GM18526 (cell line): Measurements from ENCODE around the gene ABHD2.

Experiments used
- POLR2A ChIP-seq: IDR thresholded peaks from 3 replicates; pipeline ENCODE4 v1.6.1; 2011; ENCODE audit not compliant: insufficient read length; ENCODE audit errors: extremely low read depth

Gene ABHD2

DNA sequence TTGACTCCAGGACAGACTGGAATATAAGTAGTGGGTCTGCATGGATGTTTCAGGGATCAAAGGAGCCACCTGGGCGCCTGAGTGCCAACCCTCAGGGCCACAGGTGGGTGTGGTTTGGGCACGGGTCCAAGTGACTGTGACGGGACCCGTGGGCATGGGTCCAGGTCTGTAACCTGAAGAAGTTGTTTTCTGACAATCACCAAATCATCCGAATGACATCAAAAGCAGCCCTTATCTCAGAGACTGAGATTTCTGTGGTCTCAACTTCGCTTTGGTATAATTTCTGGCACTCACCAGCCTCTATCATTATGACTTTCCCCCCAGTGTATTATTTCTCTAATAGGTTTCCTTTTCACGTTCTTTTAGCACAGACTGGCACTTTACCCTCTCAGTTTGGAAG lies 108.7 kb downstream of the ABHD2 start:
- TF ChIP-seq POLR2A, result no peak

- no peak for TF ChIP-seq POLR2A
These were observed 109.3 kb downstream of the ABHD2 start for GRCh38 chr15:89197503-89197971.

DNA sequence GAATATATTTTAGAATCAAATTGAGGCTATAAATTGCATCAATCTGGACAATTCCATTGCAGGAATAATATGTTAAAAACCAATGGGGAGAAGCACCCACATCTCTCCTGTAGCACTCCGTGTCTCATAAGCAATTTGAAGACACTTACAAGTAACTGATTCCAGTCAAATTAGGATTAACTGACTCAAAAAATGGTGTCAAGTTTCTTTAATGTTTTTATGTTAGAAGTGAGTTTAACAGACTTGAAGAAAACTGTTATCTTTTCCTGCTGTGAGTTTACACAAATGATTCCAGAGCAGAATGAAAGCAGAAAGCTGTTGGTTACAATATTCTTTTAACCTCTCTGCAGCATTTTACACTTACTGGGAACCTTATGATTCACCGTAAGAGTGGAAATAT lies 109.9 kb downstream of the ABHD2 start:
- TF ChIP-seq POLR2A, result no peak

GRCh38 chr15:89198934-89199333 lies 110.7 kb downstream of the ABHD2 start:
- TF ChIP-seq POLR2A, result no peak

DNA sequence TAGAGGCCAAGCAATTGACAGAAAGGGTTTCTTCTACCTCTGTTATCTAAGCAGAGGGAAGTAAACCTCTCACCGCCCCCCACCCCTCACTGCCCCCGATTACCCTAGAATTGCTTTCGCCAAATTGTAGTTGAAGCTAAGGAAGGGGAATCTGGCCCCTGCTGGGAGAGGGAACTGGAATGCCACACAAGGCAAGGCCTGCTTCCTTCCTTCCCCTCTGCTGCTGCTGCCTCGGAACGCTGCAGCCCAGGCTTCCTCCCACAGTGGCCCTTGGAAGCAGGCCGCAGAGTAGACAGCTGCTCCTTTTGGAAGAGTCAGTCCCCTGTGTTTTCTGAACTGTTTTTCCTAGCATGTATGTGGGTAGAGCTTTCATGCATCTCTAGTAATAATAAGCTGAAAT lies 111.5 kb downstream of the ABHD2 start:
- TF ChIP-seq POLR2A, result no peak

GRCh38 chr15:89200182-89200581 lies 111.9 kb downstream of the ABHD2 start:
- no peak for TF ChIP-seq POLR2A

DNA sequence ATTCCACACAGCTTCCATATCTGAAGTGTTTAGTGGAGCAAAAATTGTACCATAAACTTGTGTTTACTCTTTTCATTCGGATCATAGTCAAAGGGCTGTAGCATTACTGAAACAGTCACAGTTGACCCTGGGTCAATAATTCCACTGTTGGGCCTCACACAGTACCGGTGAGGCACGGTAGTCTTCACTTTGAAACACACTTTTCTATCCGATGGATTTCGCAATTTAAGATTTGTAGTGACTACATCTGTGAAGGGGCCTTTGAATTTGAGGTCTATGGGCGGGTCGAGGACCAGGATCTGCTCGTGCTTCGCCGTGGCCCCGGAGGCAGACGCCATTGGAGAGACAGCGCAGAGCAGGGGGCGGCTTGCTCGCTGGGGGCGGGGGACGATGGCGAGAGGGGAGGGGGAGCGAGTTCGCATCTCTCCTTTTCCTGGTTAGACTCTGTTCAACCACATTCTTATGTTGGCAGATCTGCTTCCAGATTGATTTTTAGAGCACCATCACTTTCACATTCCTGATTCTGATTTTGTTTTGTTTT lies 113.3 kb downstream of the ABHD2 start:
- TF ChIP-seq POLR2A, result no peak

- TF ChIP-seq POLR2A, result no peak
These were observed 115.5 kb downstream of the ABHD2 start for GRCh38 chr15:89203705-89204273.

DNA sequence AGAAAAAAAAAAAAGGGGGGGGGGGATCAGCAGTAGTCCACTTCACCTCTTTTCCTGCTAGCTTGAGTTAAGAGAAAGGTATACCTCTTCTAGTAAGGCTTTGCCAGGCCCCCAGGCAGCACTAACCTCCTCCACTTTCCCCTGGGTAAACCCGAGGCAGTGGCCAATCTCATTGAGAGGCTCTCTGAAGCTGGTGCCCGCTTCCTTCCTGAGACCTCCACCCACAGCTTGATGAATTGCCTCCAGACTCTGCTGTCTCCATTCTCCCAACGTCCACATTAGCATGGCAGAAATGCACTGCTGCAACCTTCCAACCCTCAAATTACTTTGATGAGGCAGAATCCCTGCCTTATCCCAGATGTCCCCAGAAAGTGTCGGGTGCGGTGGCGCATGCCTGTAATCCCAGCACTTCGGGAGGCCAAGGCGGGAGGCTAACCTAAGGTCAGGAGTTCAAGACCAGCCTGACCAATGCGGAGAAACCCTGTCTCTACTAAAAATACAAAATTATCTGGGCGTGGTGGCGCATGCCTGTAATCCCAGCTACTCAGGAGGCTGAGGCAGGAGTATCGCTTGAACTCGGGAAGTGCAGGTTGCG lies 117.8 kb downstream of the ABHD2 start:
- no peak for TF ChIP-seq POLR2A

GRCh38 chr15:89206908-89207331 lies 118.7 kb downstream of the ABHD2 start:
- no peak for TF ChIP-seq POLR2A

- TF ChIP-seq POLR2A, result no peak
These were observed 120.0 kb downstream of the ABHD2 start for GRCh38 chr15:89208256-89208655.

GRCh38 chr15:89209057-89209456 lies 120.8 kb downstream of the ABHD2 start:
- TF ChIP-seq POLR2A, result no peak

GRCh38 chr15:89211678-89212170 lies 123.5 kb downstream of the ABHD2 start:
- TF ChIP-seq POLR2A, result no peak

- TF ChIP-seq POLR2A, result no peak
These were observed 127.4 kb downstream of the ABHD2 start for GRCh38 chr15:89215627-89216026.

- no peak for TF ChIP-seq POLR2A
These were observed 128.8 kb downstream of the ABHD2 start for GRCh38 chr15:89217031-89217430.

DNA sequence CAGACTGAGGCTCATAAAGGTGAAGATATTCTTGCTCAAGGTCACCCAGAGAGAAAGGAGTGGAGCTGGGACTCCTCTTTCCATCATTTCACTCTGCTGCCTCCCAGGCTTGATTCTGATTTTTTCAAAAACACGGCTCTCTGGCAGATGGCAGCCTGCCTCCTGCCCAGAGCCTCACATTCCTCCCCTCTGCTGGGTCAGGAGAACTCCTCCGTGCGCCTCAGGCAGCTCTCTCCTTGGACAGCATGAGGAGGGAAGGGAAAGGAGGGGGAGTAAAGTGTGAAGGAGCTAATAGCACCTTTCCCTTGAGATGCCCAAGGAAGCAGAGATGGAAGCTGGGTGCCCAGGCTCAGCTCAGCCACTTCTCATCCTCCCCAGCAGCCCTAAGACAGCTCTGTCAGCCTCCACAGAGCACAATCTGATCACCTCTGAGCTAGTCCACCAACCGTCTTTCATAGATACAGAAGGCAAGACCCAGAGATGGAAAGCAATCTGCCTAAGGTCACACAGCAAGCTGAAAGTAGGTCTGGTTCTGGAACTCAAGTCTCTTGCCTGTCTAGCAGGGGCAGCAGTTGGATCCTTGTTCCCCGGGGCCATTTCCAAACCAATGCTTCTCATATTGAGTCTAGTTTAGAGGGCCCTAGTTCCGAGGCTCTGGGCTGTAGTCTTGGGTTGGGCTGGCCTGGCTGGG lies 129.6 kb downstream of the ABHD2 start:
- no peak for TF ChIP-seq POLR2A
